B cell (primary cell): ENCODE measurements around the gene GARS1. TPM values are rescaled to one million over a fixed set of nuclear protein-coding genes. Genes with fewer than 3 reads are reported as not detected.

ENCODE experiments used
- ATAC-seq: fragments of 200-7000 bp; cut with Tn5 transposase; one replicate; pipeline ENCODE4 v1.10.0; 2021; ENCODE audit warnings: low read depth, mild to moderate bottlenecking, moderate number of reproducible peaks, moderate library complexity
- CTCF ChIA-PET: fragments of 350-600 bp; sonication (Branson Sonifier 250); formaldehyde crosslinking; loops from one replicate; lab custom pipeline; 2021; ENCODE audit warnings: antibody characterized with exemption, inconsistent platforms; lab: Charles Lee
- POLR2A ChIA-PET: fragments of 350-600 bp; sonication (Branson Sonifier 250); formaldehyde crosslinking; loops from one replicate; lab custom pipeline; 2021; ENCODE audit warnings: antibody characterized with exemption; lab: Charles Lee
- DNase-seq: peaks from one replicate; pipeline ENCODE4 v3.0.0; 2013
- H2AFZ ChIP-seq: 2 replicates; pipeline ENCODE4 v1.6.1; 2012; ENCODE audit warnings: mild to moderate bottlenecking, low read depth, low read length; ENCODE audit not compliant: insufficient read depth, poor library complexity, severe bottlenecking
- H3K27ac ChIP-seq, 2 donors: 1 replicate in 1 of 2; 2 replicates in 1 of 2; pipeline ENCODE4 v1.5.1; 2012 to 2013; ENCODE audit warnings: low read length in 2 of 2, mild to moderate bottlenecking in 2 of 2, moderate library complexity in 1 of 2
- H3K27me3 ChIP-seq, 4 experiments: fragments of 200-600 bp in 1 of 4; sonication (generic) in 1 of 4; replicated peaks in 1 of 4; 1 replicate in 2 of 4; 2 replicates in 2 of 4; pipeline versions ENCODE4 v1.6.1 to v1.7.0; 2013 to 2016; ENCODE audit warnings: low read length in 3 of 4, mild to moderate bottlenecking in 2 of 4, mixed read lengths in 1 of 4, moderate library complexity in 1 of 4; ENCODE audit not compliant: insufficient read depth in 4 of 4, control insufficient read depth in 3 of 4; ENCODE audit errors: control extremely low read depth in 1 of 4
- H3K36me3 ChIP-seq, 2 experiments: replicated peaks in 1 of 2; 1 replicate in 1 of 2; 2 replicates in 1 of 2; pipeline versions ENCODE4 v1.6.1 to v1.7.1; 2013; ENCODE audit warnings: low read length in 1 of 2; ENCODE audit not compliant: insufficient read depth in 2 of 2, control insufficient read depth in 1 of 2; ENCODE audit errors: control extremely low read depth in 1 of 2, extremely low read depth in 1 of 2
- H3K4me1 ChIP-seq, 2 donors: fragments of 200-600 bp in 1 of 2; sonication (generic) in 1 of 2; 1 replicate in 1 of 2; 2 replicates in 1 of 2; pipeline versions ENCODE4 v1.5.1 to v1.6.1; 2013 to 2017; ENCODE audit warnings: low read length in 2 of 2; ENCODE audit not compliant: control insufficient read depth in 2 of 2, insufficient read depth in 2 of 2
- H3K4me2 ChIP-seq: replicated peaks from 2 replicates; pipeline ENCODE3; 2012; ENCODE audit warnings: mild to moderate bottlenecking, low read depth, low read length; ENCODE audit not compliant: poor library complexity, severe bottlenecking
- H3K4me3 ChIP-seq, 5 experiments: fragments of 200-600 bp in 1 of 5; sonication (generic) in 1 of 5; 1 replicate in 3 of 5; 2 replicates in 2 of 5; pipeline versions ENCODE4 v1.5.1 to v1.7.0; 2011 to 2016; ENCODE audit warnings: low read length in 4 of 5, mild to moderate bottlenecking in 4 of 5, low read depth in 2 of 5, control low read depth in 1 of 5, moderate library complexity in 1 of 5; ENCODE audit not compliant: insufficient read depth in 1 of 5; ENCODE audit errors: control extremely low read depth in 1 of 5, extremely low read depth in 1 of 5
- H3K79me2 ChIP-seq: fragments of 200-600 bp; sonication (generic); one replicate; pipeline ENCODE4 v1.6.0; 2016; ENCODE audit warnings: low read length; ENCODE audit not compliant: control insufficient read depth, insufficient read depth
- H3K9ac ChIP-seq: fragments of 200-600 bp; sonication (generic); 2 replicates; pipeline ENCODE4 v1.6.1; 2017; ENCODE audit warnings: mild to moderate bottlenecking, low read length, moderate library complexity
- H3K9me3 ChIP-seq, 3 donors: one replicate each; pipeline versions ENCODE4 v1.6.1 to v1.7.1; 2013; ENCODE audit warnings: low read length in 2 of 3; ENCODE audit not compliant: control insufficient read depth in 2 of 3, insufficient read depth in 1 of 3; ENCODE audit errors: control extremely low read depth in 1 of 3
- H4K20me1 ChIP-seq: 2 replicates; pipeline ENCODE4 v1.6.0; 2012; ENCODE audit warnings: mild to moderate bottlenecking, low read length; ENCODE audit not compliant: insufficient read depth, control insufficient read depth, poor library complexity, severe bottlenecking
- H3K27ac Mint-ChIP-seq: one replicate; pipeline ENCODE4 v1.8.0; 2021; ENCODE audit warnings: mixed read lengths
- H3K27me3 Mint-ChIP-seq: one replicate; pipeline ENCODE4 v1.8.0; 2021; ENCODE audit warnings: mixed read lengths
- H3K4me1 Mint-ChIP-seq: one replicate; pipeline ENCODE4 v1.8.0; 2021; ENCODE audit warnings: mixed read lengths
- H3K4me3 Mint-ChIP-seq: one replicate; pipeline ENCODE4 v1.8.0; 2021; ENCODE audit warnings: mixed read lengths
- H3K9me3 Mint-ChIP-seq: one replicate; pipeline ENCODE4 v1.8.0; 2022; ENCODE audit warnings: mixed read lengths; ENCODE audit not compliant: insufficient read depth
- CTCF ChIP-seq: fragments of 200-600 bp; IDR thresholded peaks from one replicate; pipeline ENCODE4 v1.8.0; 2022; ENCODE audit warnings: antibody characterized with exemption, mild to moderate bottlenecking
- EZH2 ChIP-seq: IDR thresholded peaks from 2 replicates; pipeline ENCODE4 v1.6.1; 2012; ENCODE audit warnings: borderline replicate concordance, low read depth, mild to moderate bottlenecking, moderate library complexity, low read length; ENCODE audit not compliant: insufficient read depth, poor library complexity, severe bottlenecking
- WGBS: methylation state at CpG from one replicate; pipeline ENCODE4 v1.1.5; 2013; ENCODE audit warnings: missing lambda C conversion rate; ENCODE audit not compliant: insufficient coverage; 5-methylcytosine and 5-hydroxymethylcytosine counted together
- intact Hi-C: fragments of 100-400 bp; cut with micrococcal nuclease; formaldehyde crosslinking; loops from one replicate; pipeline ENCODE4 v1.10.0; 2022
- polyA plus RNA-seq: library from polyadenylated mRNA; depleted of rRNA; stranded (reverse); fragments of >200 nt; gene quantifications from 2 replicates; pipeline ENCODE4 v1.2.3, GENCODE V29; 2012
- total RNA-seq, 2 donors: library from RNA; stranded (reverse); fragments of 120-200 nt in 1 of 2; gene quantifications; 1 replicate in 1 of 2; 2 replicates in 1 of 2; pipeline versions ENCODE4 v1.2.3 to v1.2.4, GENCODE V29; 2013 to 2022

GARS1 gene
- total and polyA plus RNA-seq, 2 donors (not counting 1 experiment from before 2014, with no cell fraction given): 54.9 to 61.7 TPM

DNA sequence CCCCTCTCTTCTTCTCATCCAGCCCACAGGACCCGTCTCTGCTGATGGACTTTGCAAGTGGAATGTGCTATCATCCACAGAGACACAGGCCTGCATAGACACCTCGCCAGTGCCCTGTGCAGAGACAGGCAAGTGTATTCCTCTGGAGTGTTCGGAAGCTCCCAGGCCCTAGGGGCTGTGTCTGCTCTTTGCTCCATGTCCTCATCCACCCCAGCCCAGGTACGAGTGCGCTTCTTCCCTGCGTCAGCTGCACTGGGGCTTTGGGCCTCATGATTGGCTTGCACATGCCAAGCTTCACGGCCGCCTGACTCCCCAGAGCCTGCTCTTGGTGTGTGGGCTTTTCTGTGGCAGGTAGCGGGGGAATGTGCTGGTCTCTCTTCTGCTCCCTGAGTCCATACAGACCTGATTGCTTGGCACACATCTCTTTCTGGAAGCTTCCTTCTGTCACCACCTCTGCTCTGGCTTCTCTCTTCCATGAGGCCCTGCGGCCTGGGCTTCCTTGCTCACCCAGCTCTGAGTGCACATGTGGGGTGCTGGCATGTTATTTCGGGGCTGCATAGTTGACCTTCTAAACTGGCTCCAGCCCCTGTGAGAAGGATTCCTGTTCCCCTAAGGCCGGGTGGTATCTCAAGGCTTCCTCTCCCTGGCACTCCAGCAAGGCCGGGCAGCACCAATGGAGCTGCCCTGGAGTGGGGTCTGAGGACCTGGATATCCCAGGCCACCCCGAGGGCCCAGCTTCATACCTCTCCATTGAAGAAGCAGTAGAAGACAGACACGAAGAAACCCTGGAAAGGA is 59.8 kb downstream of the GARS1 start:
- Histone ChIP-seq H3K4me3 (no peak overlapping the region), H3K9ac (no peak overlapping the region), H3K4me2 (no peak overlapping the region), H3K4me1 (no peaks in the 10 kb centered on the region), H3K27me3 (no peaks in the 10 kb centered on the region), H3K79me2 (no peaks in the 10 kb centered on the region), H3K27ac (no peak overlapping the region), H2AFZ (no peak overlapping the region), H3K36me3 (no peaks in the 10 kb centered on the region), H4K20me1 (no peaks in the 10 kb centered on the region), H3K9me3 (no peaks in the 10 kb centered on the region)
- ChIA-PET CTCF (no interaction called here), POLR2A (no interaction called here)
- Mint-ChIP-seq H3K27me3 (no peaks in the 10 kb centered on the region), H3K4me1 (no peaks in the 10 kb centered on the region), H3K9me3 (no peaks in the 10 kb centered on the region), H3K27ac (no peak overlapping the region), H3K4me3 (no peak overlapping the region)
- WGBS: 96% methylated on average over 12 of the region's 15 CpGs
- DNase-seq: no peak
- TF ChIP-seq CTCF: no peak
- TF ChIP-seq EZH2: no peak
- intact Hi-C loops: no loop called here
- ATAC-seq: no peak
